A549 treated with CpdA at 1 μM for 4 hours (cell line): ENCODE measurements around the gene SMYD4. TPM values are rescaled to one million over a fixed set of nuclear protein-coding genes. Genes with fewer than 3 reads are reported as not detected.

Experiments
- total RNA-seq: library from RNA; stranded (reverse); fragments of 200-300 nt; extraction: Qiagen RNA extraction; gene quantifications from 5 replicates; pipeline ENCODE4 v1.2.3, GENCODE V29; 2022; ENCODE audit warnings: low read depth

The SMYD4 gene, protein sequence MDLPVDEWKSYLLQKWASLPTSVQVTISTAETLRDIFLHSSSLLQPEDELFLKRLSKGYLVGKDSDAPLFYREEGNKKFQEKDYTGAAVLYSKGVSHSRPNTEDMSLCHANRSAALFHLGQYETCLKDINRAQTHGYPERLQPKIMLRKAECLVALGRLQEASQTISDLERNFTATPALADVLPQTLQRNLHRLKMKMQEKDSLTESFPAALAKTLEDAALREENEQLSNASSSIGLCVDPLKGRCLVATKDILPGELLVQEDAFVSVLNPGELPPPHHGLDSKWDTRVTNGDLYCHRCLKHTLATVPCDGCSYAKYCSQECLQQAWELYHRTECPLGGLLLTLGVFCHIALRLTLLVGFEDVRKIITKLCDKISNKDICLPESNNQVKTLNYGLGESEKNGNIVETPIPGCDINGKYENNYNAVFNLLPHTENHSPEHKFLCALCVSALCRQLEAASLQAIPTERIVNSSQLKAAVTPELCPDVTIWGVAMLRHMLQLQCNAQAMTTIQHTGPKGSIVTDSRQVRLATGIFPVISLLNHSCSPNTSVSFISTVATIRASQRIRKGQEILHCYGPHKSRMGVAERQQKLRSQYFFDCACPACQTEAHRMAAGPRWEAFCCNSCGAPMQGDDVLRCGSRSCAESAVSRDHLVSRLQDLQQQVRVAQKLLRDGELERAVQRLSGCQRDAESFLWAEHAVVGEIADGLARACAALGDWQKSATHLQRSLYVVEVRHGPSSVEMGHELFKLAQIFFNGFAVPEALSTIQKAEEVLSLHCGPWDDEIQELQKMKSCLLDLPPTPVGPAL
- 8.2 to 10.4 TPM (median 8.9 TPM) in 5 replicates for total RNA-seq

DNA sequence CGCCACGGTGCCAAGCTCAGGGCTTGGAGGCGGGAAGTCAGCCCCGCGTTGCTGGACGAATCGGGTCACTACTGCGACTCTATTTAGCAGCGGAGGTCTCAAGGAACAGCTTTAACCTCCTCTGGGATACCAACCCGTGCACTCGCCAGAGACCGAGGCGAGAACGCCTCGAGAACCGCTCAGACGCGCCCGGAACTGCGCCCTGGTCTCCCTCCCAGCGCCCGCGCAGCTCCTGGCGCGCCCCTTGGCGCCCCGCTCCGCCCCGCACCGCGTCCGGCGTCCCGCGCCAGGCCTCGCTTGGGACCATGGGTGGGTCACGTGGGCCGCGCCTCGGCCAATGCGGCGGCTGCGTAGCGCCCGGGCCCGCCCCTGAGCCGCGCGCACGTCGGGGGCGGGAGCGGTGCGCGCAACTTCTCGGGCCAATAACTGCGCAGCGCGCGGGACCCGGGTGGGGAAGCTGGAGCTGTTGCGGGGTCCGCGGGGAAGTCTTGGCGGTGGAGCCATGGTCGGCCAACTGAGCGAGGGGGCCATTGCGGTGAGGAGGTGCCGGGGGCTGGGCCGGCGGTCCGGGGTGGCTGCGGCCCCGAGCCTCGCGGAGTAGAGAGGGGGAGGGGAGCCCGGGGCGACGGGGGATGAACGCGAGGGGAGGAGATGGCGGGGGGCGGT is at the start of gene SMYD4, which contains the start of gene RPA1:
Gene SMYD4, minus strand, starts transcription at position 311 of the 666 bp plus-strand sequence. CDS start 1,908 bp downstream, outside the sequence.
Gene RPA1, plus strand, starts transcription at position 414 of the 666 bp plus-strand sequence. Its CDS starts 89 bp downstream, at position 503.

DNA sequence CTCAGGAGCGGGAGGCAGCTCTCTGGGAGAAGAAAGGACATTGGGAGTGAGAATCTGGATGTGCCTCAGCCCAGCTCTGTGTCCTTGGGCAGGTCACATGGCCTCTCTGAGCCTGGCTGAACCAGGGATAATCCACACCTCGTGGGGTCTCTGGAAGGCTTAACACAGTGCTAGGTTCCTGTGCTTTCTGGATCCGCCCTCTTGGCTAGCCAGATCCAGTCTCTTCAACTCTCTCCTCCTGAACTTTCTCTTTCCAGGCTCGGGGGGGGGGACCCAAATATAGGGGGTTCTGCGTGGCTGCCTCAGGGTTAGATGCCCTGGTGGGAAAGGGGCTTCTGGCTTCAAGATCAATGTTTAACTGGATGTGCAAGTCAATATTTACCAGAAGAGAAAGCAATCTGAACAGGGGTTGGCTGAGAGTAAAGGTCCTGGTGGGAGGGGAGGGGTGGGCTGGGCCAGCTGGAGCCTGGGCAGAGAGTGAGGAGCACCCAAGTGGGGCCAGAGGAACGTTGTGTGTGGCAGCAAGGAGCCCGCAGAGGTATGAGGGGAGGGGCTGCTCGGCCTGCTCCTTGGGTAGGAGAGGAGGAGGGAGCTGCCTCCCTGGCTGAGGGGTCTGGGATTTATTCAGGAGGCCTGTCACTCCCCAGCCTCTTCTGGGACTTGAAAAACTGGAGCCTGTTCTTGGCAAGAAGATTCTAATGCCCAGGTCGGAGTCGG is 87.2 kb downstream of the SMYD4 start, which contains the start of gene SERPINF2:
Gene SERPINF2, plus strand, starts transcription at position 501 of the 717 bp plus-strand sequence. CDS start 2,125 bp downstream, outside the sequence.

Other genes with a start within 250 kb of the SMYD4 start
- gene SLC43A2, start 201.1 kb downstream of the SMYD4 start, total RNA-seq = 5.5 to 8.5 TPM (median 6.5 TPM) in 5 replicates
- gene SCARF1, start 184.2 kb downstream of the SMYD4 start, total RNA-seq = 0.24 to 0.38 TPM (median 0.31 TPM) in 5 replicates
- 12.8 to 19.6 TPM (median 18.5 TPM) in 5 replicates for gene RILP, start 180.0 kb downstream of the SMYD4 start, total RNA-seq
- 270 to 291 TPM (median 278 TPM) in 5 replicates for gene PRPF8, start 145.0 kb downstream of the SMYD4 start, total RNA-seq
- gene TLCD2, start 119.5 kb downstream of the SMYD4 start, total RNA-seq = 1.0 to 1.7 TPM (median 1.1 TPM) in 5 replicates
- gene WDR81, start 105.2 kb downstream of the SMYD4 start, total RNA-seq = 24.3 to 34.1 TPM (median 30.6 TPM) in 5 replicates
- gene SERPINF2, start 87.0 kb downstream of the SMYD4 start, total RNA-seq = 1.3 to 2.2 TPM (median 2.0 TPM) in 5 replicates
- gene SERPINF1, start 67.8 kb downstream of the SMYD4 start, total RNA-seq = 1.3 to 2.1 TPM (median 1.5 TPM) in 5 replicates
- 64.4 to 90.3 TPM (median 83.0 TPM) in 5 replicates for gene RPA1, start 103 bp upstream of the SMYD4 start, total RNA-seq
- 1.8 to 3.4 TPM (median 2.9 TPM) in 5 replicates for gene RTN4RL1, start 195.4 kb upstream of the SMYD4 start, total RNA-seq
- 43.3 to 45.7 TPM (median 44.1 TPM) in 5 replicates for gene DPH1, start 200.3 kb upstream of the SMYD4 start, total RNA-seq
- gene OVCA2, start 212.1 kb upstream of the SMYD4 start, total RNA-seq = 50.6 to 84.4 TPM (median 82.9 TPM) in 5 replicates
- gene HIC1, start 225.2 kb upstream of the SMYD4 start, total RNA-seq = 0.86 to 2.0 TPM (median 1.6 TPM) in 5 replicates